HTR-8/SVneo (cell line): ENCODE data around the gene WDR44.
A peak's percentile ranks its signal among the peaks of the same experiment; 100 is the strongest.
"Not testable (repeated sequence)": the region's sequence is repeated elsewhere in the genome, so short reads cannot be mapped to it uniquely, and the experiment has no call there.

Experiments
- DNase-seq: peaks from one replicate; pipeline ENCODE4 v3.0.0; 2011; ENCODE audit warnings: low spot score, mixed read lengths; ENCODE audit not compliant: insufficient read length
- FAIRE-seq: peaks from 2 replicates; lab custom pipeline; 2011; peaks lifted over from hg19 to GRCh38; lab: Jason Lieb, UNC

The WDR44 gene, protein sequence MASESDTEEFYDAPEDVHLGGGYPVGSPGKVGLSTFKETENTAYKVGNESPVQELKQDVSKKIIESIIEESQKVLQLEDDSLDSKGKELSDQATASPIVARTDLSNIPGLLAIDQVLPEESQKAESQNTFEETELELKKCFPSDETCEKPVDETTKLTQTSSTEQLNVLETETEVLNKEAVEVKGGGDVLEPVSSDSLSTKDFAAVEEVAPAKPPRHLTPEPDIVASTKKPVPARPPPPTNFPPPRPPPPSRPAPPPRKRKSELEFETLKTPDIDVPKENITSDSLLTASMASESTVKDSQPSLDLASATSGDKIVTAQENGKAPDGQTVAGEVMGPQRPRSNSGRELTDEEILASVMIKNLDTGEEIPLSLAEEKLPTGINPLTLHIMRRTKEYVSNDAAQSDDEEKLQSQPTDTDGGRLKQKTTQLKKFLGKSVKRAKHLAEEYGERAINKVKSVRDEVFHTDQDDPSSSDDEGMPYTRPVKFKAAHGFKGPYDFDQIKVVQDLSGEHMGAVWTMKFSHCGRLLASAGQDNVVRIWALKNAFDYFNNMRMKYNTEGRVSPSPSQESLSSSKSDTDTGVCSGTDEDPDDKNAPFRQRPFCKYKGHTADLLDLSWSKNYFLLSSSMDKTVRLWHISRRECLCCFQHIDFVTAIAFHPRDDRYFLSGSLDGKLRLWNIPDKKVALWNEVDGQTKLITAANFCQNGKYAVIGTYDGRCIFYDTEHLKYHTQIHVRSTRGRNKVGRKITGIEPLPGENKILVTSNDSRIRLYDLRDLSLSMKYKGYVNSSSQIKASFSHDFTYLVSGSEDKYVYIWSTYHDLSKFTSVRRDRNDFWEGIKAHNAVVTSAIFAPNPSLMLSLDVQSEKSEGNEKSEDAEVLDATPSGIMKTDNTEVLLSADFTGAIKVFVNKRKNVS

DNA sequence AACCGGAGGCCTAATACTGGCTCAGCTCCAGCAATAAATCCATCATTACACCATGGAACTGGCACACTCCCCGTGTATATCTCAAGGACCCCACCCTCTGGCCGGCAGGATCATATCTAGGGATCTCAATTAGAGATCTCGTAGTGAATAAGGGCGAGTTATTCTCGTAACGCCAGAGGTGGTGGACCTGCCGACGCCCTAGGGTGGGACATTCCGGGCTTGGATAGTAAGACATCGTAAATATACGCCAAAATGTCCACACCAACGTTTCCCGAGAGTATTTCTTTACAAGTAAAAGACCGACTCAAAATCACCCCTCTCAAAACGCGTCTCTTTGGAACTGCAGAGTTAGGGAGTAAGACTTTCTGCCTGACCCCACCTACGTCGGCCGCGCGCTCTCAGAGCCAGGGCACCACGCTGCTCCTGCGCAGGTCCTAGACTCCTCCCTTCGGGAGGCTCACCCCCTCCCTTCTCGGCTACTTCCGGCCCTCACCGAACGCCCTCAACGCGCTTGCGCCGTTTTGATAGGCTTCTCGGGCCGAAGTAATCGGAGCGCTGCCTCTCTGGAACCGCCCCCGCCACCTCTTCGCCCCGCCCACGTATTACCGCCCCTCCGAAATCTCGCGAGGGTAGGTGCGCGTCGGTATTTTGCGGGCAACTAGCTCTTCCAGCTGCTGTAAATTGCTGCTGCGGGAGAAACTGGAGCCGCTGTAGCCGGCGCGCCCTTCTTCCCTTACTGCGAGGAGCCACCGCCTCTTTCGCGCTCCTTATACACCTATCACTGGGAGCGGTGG, at the start of gene WDR44:
TSS of gene WDR44 (plus strand) at position 643 of the 794 bp plus-strand sequence. CDS start 398 bp downstream, outside the sequence.
- peak; percentile 28 for FAIRE-seq
- DNase-seq, result peak; percentile 65

DNA sequence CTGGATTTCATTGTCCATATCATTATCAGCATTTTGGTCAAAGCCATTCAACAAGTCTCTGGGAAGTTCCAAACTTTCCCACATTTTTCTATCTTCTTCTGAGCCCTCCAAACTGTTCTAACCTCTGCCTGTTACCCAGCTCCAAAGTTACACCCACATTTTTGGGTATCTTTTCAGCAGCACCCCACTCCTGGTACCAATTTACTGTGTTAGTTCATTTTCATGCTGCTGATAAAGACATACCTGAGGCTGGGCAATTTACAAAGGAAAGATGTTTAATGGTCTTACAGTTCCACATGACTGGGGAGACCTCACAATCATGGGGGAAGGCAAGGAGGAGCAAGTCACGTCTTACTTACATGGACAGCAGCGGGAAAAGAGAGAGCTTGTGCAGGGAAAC, 40.1 kb upstream of the WDR44 start:
- FAIRE-seq, result not testable (repeated sequence)

DNA sequence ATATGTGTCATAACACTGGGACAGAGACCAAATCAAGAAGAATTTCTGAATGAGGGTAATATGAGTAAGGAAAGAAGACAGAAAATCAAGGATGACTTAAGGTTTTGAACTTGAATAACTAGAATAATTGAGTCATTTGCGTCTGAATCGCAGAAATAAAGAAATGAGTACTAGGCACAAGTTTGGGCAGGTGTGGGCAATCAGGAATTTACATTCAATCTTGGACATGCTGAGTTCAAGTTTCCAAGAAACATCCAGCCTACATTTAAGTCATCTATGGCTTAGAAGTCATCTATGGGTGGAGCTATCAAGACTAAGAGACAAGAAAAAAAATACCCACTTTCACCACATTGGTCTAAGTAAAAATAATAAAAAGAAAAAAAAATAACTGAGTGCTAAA, 30.4 kb upstream of the WDR44 start:
- no peak for FAIRE-seq
- no peak for DNase-seq

More for the DNA sequence above, 40.1 kb upstream of the WDR44 start:
- DNase-seq, result not testable (repeated sequence)

DNA sequence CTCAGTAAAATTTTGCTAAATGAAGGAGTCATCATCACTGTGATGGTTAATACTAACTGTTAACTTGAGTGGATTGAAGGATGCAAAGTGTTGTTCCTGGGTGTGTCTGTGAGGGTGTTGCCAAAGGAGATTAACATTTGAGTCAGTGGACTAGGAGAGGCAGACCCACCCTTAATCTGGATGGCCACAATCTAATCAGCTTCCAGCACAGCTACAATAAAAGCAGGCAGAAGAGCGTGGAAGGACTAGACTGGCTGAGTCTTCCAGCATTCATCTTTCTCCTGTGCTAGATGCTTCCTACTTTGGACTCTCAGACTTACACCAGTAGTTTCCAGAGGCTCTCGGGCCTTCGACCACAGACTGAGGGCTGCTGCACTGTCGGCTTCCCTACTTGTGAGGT, 21.3 kb upstream of the WDR44 start:
- no peak for FAIRE-seq
- DNase-seq, result no peak

DNA sequence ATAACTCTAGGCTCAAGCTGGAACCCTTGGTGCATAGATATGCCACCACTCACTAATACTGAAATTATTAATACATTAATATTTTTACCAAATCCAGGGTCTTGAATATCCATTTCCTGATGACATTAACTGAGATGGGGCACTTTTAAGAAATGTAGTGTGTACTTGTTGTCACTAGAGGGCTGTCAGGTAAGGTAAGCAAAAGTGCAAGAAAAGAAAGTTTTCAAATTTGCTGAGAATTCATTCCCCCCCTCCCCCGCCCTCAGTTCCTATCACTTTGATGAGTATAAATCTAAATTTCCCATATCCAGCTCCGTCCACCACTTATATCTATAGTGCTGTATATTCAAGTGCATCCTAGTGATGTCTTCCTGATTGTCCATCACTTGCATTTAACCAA, 20.5 kb upstream of the WDR44 start:
- DNase-seq, result no peak
- FAIRE-seq, result no peak

DNA sequence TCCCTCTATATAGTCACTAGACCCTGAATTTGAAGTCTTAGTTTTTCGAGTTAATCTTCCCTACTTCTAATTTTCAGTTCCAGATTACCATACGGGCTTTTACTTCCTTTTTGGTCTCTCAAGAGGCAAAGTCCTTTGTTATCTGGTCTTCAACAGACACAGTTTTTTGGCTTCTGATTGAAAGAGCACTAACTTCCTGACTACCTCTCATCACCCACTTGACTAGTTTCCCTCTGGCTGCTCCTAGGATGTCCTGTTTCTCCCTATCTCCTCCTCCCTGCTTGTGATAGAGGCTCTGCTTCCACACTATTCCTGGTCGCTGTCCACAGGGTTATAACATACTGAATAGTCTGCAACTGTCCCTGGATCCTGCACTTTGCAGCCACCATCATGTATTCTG, 16.7 kb upstream of the WDR44 start:
- DNase-seq (no peak), FAIRE-seq (no peak)

DNA sequence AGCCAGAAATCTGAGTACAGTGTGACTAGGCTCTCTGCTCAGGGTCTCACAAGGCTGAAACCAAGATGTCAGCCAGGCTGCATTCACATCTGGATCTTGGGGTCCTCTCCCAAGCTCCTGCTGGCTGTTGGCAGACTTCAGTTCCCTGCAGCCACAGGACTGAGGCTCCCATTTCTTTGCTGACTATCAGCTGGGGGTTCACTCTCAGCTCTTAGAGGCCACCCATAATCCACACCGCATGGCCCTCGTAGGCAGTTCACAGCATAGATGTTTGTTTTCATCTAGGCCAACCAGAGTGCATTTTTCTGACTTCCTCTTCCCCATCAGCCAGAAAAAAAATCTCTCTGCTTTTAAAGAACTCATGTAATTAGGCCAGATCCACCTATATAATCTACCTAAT, 8.2 kb upstream of the WDR44 start:
- no peak for FAIRE-seq
- DNase-seq, result no peak

DNA sequence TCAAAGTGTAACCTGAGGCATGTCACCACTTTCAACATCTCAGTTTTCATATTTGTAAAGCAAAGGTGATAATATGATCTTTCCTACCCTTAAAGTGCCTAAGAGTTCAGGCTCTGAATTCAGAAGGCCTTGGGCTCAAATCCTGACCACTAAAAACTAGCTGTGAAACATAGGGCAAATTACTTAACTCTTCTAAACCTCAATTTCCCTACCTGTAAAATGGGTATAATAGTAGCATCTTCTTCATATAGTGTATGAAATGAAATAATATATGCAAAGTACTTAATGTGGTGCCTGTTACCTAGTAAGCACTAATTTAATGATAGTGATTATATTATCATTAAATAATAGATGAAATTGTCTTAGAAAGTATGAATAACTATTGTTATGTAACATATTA, 7.0 kb upstream of the WDR44 start:
- DNase-seq (no peak), FAIRE-seq (no peak)

DNA sequence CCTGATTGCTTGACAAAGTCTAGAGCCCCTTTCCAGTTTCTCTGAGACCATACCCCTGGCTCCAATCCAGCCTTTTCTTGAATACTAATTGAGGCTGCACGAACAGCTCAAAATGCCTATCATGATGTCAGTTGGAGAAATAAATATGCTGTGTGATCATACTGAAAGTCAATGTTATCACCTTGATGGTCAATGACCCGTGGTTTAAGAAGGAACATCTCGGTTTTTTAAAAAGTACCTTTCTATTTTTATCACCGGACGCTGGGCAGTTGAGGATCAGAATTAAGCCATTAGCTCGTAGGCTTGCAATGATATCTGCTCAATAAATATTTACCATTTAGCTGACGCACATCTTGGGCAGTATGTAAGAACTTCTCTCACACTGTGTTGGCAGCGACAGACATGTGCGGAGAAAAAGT, 852 bp upstream of the WDR44 start:
- DNase-seq (no peak), FAIRE-seq (no peak)

DNA sequence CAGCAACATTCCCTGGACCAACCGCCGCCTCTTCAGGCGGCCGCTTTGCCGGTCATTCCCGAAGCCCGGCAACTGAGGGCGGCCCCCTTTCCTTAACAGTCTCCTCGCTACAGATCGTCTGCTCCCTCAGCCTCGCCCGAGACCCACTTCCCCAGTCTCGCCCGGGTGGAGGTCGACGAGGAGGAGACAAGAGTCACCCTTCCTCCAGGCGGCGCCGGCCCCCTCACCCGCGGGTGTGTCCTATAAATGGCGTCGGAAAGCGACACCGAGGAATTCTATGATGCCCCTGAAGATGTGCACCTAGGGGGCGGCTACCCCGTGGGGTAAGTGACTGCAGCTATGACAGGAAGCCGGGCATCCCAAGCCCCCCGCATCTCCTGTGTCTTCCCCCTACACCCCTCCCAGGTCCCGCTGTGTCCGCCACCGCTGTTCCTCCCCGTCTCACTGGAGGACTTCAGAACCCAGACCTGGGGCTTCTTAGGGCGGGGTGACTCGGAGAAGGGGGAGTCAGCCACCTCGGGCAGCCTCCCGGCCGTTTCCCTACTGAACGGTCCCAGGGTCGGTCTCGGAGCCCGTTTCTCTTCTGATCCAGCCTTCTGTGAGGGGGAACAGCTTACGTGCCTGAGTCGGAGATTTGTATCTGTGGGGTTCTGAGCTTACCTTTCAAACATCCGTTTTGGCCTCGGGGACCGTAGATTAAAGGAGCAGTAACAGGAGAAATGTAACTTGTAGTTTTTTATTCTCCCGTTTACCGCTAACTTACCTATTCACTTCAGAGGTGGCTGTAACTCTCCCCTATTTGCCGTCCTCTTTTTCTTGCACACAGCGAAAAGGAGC, 570 bp downstream of the WDR44 start:
- FAIRE-seq (no peak), DNase-seq (no peak)

DNA sequence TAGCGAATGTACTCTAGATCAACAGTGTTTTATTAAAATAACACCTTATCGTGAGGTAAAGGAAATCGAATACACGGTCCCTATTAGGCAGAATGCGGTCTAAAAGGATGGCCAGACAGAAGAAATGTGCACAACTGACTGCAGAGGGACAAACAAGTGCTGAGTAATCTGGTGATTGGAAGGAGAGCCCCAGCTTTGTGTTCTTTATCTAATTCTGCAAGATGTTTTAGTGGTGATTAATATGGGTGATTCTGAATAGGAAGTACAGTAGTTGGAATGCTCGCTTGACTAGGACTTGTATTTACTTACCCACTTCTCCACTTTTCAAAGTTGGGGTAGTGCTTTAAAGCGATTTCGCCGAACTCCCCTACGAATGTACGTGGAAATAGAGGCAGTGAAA, 1.2 kb downstream of the WDR44 start:
- no peak for FAIRE-seq
- no peak for DNase-seq

DNA sequence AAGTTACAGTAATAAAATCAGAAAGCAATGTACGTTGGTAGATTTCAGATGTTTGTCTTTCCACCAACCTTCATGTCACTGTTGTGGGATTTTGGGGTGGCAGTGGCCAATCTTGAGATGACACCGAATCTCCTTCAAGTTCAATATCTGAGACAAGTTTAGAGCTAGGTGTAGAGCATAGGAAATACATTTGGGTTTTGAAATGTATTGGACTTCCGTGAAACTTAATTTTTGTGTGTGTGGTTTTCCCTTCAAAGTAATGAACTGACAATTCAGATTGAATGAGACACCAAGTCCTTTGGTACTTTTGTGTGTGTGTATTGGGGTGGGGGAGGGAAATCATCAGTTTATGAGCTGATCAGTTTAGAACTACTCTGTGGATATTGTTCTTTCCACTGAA, 1.8 kb downstream of the WDR44 start:
- FAIRE-seq (no peak), DNase-seq (no peak)

DNA sequence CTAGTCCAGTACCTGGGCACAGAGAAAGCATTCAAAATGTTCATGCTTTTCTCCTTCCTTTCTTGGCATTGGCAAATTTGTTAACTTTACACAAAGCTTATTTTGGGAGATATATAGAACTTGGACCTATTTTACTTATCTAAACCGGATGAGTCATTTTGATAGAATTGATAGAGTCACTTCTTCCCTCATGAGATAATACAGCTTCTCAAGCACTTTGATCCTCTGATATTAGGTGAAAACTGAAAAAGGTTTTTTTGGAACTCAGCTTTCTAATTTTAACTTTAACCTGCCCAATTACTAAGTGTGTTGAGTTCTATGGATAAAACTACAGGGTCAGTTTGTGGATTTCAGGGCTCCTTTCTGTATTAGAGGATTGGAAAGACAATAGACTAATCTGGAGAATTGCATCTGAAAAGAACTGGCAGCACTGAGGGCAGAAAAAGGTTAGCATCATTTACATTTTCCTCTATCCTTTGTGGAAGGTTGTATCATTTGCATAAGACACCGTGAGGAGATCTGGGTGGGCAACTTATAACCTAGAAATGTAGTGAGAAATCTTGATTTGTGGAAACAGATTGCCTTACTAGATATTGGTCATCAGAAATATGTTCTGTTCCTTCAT, 2.4 kb downstream of the WDR44 start:
- no peak for DNase-seq
- FAIRE-seq, result no peak

DNA sequence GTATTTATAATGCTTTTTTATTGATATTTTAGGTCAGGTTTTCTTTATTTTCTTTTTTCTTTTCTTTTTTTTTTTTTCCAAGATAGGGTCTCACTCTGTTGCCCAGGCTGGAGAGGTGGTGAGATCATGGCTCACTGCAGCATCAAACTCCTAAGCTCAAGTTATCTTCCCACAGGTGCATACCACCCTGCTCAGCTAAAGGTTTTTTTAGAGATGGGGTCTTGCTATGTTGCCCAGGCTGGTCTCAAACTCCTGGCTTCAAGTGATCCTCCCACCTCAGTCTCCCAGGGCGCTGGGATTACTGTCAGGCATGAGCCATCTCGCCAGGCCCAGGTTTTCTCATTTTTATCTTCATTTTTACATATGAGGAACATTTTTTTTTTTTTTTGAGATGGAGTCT, 3.3 kb downstream of the WDR44 start:
- DNase-seq (no peak), FAIRE-seq (no peak)

DNA sequence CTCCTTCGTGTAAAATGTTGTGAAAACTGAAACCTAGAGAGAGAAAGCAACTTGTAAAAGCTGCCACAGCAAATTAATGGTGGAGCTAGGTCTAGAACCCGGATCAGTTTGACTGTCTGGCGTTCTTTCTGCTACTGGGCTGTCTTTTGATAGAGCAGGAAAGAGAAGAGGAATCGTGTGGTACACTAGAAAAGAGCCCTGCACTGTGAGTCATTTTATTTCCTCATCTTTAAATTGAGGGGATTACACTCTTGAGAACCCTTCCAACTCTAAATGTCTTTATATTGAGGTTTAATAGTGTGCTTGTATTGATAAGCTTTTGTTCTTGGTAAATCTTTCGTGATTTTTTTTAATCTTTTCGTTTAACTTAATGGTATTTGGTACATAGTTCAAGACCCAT, 4.3 kb downstream of the WDR44 start:
- no peak for DNase-seq
- no peak for FAIRE-seq

DNA sequence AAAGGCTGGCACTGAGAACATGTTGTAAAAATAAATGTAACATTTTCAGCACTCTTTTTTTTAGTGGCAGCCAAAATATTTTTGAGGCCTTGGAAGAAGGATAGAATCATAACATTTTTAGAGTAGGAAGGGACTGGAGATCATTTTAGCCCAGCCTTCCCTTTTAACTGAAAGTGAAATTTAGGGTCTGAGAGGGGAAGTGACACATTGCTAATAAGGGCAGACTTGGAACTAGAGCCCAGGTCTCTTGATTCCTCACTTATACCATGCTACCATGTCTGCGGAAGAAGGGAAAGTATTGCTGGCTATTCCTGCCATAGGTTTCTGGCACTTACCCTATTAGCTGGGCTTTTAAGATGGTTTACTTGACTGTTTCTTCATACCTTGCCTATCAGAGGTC, 4.8 kb downstream of the WDR44 start:
- FAIRE-seq (no peak), DNase-seq (no peak)

DNA sequence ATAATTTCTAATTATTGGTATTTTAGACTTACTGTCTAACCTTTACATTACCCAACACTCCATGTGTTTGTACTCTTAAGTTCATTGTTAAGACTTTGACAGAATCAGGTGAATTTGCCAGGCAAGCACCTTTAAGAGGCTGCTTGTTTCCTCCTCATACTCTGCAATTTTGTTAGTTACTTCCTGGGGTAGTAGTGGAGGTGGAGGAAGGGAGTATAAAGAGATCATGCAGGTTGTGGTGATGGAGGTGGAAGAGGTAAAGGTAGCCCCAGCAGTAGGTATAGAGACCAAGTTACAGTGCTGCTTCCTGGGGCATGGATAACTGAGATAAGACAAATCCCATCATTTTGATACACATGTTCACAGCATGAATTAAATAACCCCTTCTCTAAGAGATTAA, 6.7 kb downstream of the WDR44 start:
- no peak for FAIRE-seq
- DNase-seq, result no peak

DNA sequence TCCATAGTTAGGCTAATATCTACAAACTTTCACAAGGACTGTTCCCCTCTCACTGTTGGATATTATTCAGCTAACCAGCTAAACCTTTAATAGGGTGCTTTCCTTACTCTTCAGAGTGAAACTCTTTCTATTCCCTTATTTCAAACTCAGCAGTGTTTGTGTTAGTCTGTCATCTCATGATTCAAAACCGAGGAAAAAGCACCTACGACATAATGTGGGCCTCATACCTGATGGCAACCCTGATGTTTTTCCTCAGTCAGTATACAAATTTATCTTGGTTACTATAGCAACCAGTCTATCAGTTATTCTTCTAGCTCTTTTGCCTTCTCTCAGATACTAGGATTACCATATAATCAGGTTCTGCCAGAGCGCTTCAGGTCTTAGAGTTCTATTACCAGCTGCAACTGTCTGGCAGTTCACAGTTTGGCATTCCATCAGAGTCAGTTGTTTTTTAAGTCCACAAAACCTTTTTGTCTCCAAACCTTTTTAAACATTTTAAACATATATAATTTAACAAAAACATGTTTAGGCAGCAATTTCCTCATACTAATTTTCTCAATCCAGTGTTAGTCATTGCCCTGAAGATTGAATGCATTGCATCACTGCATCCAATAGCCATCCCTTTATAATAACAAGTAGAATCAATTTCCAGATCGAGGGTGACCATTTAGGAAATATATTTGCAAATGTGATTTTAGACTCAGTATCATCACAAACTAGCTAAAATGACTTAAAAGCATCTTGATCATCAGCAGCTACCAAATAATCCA, 7.4 kb downstream of the WDR44 start:
- no peak for DNase-seq
- FAIRE-seq, result no peak
